MG63 (cell line): Measurements from ENCODE around the gene FAM53A. TPM values are rescaled to one million over a fixed set of nuclear protein-coding genes. Genes with fewer than 3 reads are reported as not detected.

Experiments used
- total RNA-seq: library from RNA; depleted of rRNA; stranded (reverse); fragments of >200 nt; shearing (Covaris generic); gene quantifications from 2 replicates; pipeline ENCODE4 v1.2.3, GENCODE V29; 2014; ENCODE audit warnings: low replicate concordance; rRNA removed

The FAM53A gene
- total RNA-seq, 1 experiment from 2014 or later, result 2.6 TPM

Other genes starting within 250 kb of the FAM53A start
- 72.1 and 99.1 TPM in 2 replicates for gene SLBP, start 28.0 kb upstream of the FAM53A start, total RNA-seq
- 11.2 and 15.7 TPM in 2 replicates for gene TMEM129, start 37.0 kb upstream of the FAM53A start, total RNA-seq
- gene TACC3, start 37.2 kb upstream of the FAM53A start, total RNA-seq, result 67.1 and 72.9 TPM in 2 replicates
- gene FGFR3, start 109.0 kb upstream of the FAM53A start, total RNA-seq, result 0.07 and 8.9 TPM in 2 replicates
- 31.7 and 49.4 TPM in 2 replicates for gene LETM1, start 171.8 kb upstream of the FAM53A start, total RNA-seq
- 34.1 and 39.9 TPM in 2 replicates for gene NSD2, start 187.1 kb upstream of the FAM53A start, total RNA-seq